GM21737 (cell line): ENCODE data around the gene DNAH8.
"Not testable (repeated sequence)": the region's sequence is repeated elsewhere in the genome, so short reads cannot be mapped to it uniquely, and the experiment has no call there.

Experiments
- ATAC-seq: cut with Tn5 transposase; IDR thresholded peaks from one replicate; pipeline ENCODE4 v1.9.1; 2021; ENCODE audit warnings: mild to moderate bottlenecking, moderate library complexity; ENCODE audit not compliant: unreplicated experiment

The DNAH8 gene

GRCh38 chr6:38877721-38878120, 162.6 kb downstream of the DNAH8 start:
- ATAC-seq = no peak

DNA sequence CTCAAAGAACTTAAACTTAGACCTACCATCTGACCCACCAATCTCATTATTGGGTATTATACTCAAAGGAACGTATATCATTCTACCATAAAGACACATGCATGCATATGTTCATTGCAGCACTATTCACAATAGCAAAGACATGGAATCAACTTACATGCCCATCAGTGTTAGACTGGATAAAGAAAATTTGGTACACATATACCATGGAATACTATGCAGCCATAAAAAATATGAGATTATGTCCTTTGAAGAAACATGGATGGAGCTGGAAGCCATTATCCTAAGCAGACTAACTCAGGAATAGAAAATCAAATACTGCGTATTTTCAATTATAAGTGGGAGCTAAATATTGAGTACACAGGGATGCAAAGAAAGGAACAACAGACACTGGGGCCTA, 167.0 kb downstream of the DNAH8 start:
- no peak for ATAC-seq

DNA sequence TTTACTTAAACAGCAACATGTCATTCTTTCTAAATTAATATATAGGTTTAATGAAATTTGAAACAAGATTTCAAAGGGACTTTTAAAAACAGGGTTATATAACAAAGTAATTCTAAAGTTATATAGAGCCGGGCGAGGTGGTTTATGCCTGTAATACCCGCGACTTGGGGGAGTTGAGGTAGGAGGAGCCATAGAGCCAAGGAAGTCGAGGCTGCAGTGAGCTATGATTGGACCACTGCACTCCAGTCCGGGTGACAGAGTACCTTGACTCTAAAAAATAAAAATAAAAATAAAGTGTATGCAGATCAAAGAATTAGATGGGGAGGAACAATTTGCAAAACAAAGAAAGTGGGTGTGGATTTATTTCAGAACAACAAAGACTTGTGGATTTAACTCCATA, 182.4 kb downstream of the DNAH8 start:
- ATAC-seq = no peak

- ATAC-seq = no peak
Measured at GRCh38 chr6:38901802-38902522, 186.9 kb downstream of the DNAH8 start.

- no peak for ATAC-seq
Measured at GRCh38 chr6:38906582-38906981, 191.5 kb downstream of the DNAH8 start.

DNA sequence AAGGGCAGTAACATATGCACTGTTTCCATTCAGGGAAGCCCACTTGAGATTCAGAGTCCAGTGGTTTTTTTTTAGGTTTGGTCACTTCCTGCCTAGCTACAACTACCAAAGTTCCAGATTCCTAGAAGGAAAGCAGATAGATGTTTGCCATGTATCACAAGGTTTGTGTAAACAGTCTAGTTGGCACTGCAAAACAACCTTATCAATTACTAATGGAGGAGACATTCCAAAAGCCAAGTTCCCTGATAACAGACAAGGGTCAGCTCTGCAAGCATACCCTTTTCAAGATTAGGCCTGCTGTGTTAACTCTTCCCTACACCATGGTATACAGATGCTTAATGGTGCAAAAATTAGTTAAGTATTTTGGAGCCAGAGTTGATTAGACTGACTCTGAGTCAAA, 192.2 kb downstream of the DNAH8 start:
- ATAC-seq = no peak

DNA sequence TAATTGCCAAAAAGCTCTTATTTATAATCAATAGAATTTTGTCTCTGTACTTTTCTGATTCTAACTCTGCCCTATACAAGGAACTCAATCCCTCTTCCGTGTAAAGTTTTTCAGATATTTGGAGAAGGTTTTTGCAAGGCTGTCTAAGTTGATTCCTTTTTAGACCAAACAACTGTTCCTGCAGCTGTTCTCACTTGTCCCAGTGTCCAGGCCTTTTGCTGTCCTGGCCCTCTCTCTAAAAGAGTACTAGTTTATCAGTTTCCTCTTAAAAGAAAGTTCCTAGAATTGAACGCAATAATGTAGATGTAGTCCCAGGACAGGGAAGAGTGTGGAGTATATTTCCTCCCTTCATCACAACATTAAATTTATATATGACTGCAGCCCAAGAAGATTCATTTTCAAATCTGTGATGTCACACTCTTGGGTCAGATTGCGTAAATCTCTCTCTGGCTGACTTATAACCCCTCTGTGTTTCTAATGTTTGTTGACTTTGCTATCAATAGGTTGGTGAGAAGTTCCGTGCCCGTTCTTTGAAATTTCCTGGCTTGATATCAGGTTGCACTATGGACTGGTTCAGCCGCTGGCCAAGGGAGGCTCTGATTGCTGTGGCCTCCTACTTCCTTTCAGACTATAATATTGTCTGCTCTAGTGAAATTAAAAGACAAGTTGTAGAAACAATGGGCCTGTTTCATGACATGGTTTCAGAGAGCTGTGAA, 194.1 kb downstream of the DNAH8 start:
- no peak for ATAC-seq

DNA sequence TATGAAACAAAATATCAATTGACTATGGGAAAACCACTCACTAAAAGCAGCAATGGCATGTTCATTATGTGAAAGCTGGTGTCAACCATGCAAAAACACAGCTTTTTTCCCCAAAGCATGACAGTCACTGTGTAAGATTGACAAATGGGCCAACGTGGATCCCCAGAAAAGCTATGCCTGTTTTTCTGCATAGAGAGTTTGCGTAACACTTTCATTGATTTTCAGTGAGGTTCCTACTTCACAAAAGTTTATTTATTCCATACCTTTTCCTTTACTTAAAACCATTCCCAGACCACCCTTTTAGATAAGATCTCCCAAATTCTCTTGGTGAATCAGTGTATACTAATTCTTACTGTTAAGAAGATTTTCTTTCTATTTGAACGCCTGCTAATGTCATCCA, 195.1 kb downstream of the DNAH8 start:
- ATAC-seq = no peak

- ATAC-seq = no peak
Measured at GRCh38 chr6:38912378-38912777, 197.3 kb downstream of the DNAH8 start.

DNA sequence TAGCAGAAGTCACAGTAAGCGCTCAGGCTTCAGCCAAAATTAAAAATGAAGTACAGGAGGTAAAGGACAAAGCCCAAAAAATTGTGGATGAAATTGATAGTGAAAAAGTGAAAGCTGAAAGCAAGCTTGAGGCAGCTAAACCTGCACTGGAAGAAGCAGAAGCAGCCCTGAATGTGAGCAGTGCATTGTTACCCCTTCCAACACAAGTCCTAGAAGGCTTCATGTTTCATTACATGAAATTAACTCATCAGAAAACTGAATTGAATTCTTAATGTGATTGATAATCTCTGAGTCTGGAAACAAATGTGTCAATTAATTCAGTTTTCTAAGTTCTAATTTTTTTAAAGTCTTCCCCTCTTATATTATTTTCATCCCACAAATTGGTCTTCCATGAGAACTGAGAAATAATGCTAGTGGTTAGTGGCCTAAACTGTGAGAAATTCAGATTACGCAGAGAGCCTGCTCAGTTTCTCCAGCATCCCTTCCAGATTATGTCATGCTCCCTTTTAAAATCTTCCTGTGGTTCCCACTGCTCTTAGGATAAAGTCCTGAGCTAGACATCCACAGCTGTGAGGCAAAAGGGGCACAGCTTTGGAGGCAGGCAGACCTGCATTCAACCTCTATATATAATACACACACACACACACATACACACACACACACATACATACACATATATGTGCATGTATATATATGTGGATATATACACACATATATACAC, 200.3 kb downstream of the DNAH8 start:
- ATAC-seq = no peak

- ATAC-seq = not testable (repeated sequence)
Measured at GRCh38 chr6:38921540-38921939, 206.4 kb downstream of the DNAH8 start.

DNA sequence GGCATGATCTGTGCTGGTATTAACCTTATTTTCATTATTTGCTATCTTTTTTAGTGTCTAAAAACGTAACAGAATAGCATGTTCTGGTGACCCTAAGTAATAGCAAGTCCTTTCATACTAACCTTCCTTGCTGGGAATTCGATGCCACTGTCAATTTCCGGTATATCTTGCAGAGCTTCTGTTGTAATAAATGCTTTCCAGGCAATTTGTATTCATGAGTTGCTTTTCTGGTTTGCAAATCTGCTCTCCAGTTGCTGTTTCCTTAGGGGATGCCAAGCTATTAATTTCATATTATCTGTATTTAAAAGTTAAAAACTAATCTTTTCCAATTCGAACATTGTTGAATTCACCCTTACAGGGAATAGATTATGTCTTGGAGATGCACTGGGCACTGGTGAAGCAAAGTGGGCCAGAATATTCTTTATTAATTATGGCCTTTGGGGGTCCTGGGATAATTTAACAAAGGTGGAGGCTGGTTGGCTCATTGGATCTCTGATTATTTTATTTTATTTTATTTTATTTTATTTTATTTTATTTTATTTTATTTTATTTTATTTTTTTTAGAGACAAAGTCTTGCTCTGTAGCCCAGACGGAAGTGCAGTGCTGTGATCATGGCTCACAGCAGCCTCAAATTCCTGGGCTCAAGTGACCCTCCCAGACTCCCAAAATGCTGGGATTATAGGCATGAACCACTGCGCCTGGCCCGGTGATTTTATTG, 209.8 kb downstream of the DNAH8 start:
- no peak for ATAC-seq

DNA sequence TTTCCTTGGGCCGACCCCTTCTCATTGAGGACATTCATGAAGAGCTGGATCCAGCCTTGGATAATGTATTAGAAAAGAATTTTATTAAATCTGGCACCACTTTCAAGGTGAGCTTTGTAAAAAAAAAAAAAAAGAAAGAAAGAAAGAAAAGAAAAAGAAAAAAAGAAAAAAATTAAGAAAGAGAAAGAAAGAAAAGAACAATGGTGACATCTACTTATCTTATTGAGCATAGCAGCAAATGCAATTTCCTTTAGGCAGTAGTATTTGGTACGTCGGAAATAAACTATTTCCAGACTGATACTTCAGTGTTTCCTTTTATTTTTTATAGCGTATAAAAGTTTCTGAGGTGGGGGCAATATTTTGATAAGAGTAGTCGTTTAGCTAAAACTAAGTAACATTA, 214.4 kb downstream of the DNAH8 start:
- ATAC-seq = no peak

DNA sequence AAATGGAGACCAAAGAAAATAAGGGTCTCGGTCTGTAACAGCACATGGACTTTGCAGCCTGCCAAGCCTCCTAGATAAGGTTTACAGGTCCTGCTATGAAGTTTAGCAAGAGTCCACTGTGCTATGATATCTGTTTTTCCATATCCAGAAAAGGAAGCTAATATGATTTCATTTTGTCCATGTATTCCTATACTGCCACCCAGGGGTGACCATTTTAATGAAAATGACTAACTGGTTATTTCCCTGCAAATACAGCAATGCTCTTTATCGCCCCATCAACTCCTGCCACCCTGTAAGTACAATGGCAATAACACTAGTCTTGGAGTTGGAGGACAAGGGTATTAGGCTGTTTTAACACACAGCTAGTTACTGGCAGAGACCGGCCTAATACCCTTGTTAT, 218.3 kb downstream of the DNAH8 start:
- no peak for ATAC-seq

GRCh38 chr6:38935051-38935450, 219.9 kb downstream of the DNAH8 start:
- ATAC-seq = no peak

DNA sequence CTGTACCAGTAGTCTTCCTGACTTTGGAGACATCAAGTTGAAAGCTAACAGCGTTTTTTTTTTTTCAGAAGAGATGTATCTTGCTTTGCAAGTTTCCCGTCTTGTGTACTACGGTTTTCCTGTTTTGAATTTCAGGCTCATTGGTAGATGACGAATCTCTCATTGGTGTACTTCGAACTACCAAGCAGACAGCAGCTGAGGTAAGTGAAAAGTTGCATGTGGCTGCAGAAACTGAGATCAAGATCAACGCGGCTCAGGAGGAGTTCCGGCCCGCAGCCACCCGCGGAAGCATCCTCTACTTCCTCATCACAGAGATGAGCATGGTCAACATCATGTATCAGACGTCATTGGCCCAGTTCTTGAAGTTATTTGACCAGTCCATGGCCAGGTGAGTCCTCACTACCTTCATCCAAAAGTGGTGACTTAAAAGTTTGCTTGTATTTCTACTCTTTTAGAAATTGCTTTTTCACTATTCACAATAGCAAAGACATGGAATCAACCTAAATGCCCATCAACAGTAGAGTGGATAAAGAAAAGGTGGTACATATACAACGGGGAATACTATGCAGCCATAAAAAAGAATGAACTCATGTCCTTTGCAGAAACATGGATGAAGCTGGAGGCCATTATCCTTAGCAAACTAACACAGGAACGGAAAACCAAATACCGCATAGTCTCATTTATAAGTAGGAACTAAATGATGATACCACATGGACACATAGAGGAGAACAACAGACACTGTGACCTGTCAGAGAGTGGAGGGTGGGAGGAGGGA, 222.9 kb downstream of the DNAH8 start:
- no peak for ATAC-seq

DNA sequence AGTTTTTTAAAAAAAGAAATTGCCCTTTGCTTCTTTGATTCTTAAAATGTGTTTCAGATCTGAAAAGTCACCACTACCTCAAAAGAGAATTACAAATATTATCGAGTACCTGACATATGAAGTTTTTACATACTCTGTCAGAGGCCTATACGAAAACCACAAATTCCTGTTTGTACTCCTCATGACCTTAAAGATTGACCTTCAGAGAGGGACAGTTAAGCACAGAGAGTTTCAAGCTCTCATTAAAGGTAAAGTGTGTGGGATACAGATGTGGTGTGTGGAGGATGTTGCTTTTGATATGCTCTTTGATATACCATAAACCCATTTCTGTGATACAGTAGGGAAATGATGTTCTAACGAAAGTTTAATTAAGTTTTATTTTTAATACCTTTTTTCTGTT, 223.6 kb downstream of the DNAH8 start:
- no peak for ATAC-seq

- no peak for ATAC-seq
Measured at GRCh38 chr6:38942442-38942841, 227.3 kb downstream of the DNAH8 start.

DNA sequence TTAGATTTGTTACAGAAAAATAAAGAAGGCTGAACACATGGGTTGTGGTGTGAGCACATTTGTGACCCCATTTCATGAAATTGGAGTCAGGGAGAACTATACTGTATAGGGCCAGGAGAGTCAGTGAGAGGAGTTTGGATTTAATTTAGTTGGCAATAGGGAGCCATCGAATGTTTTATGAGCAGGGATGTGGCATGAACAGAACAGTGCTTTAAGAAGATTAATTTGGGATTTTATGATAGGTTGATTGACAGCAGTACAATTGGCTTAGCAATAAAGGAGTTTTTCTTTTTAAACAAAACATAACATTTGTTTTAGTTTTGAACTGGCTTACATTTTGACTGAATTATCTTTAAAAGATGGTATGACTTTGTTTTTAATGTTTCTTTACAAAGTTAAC, 227.9 kb downstream of the DNAH8 start:
- no peak for ATAC-seq

GRCh38 chr6:38943964-38944363, 228.9 kb downstream of the DNAH8 start:
- no peak for ATAC-seq
